ENCODE measurements around the gene WDR62. TPM values are rescaled to one million over a fixed set of nuclear protein-coding genes. Genes with fewer than 3 reads are reported as not detected.
"Not testable (repeated sequence)": the region's sequence is repeated elsewhere in the genome, so short reads cannot be mapped to it uniquely, and the experiment has no call there.

Gene WDR62
- total and polyA plus RNA-seq, 4 experiments from 2014 or later: 0.08 to 1.7 (median 1.3) TPM; not detected in 1

- CTCF ChIA-PET (ENCODE audit: partially characterized antibody): interaction anchor here (1.1 kb wide), 1 partner anchor 49 kb away, joined by 4 read pairs; no protein-coding TSS in a partner anchor
- H3K27ac Mint-ChIP-seq: peak overlapping the region in 4 of 7 donors; percentile 36 to 63 (median 56)
- Histone ChIP-seq H3K4me1 (ENCODE audit: insufficient read depth, low read length) (peaks cover 16% of the 10 kb centered on the region), H3K9me3 (ENCODE audit: control insufficient read depth in 1 of 2, low read length in 2 of 2) (no peaks in the 10 kb centered on the region), H3K27ac (ENCODE audit: low read depth, low read length) (no peak overlapping the region), H3K4me3 (ENCODE audit: low read length in 2 of 2) (no peak overlapping the region), H3K27me3 (ENCODE audit: insufficient read depth, low read length) (no peaks in the 10 kb centered on the region), H3K36me3 (ENCODE audit: insufficient read depth, low read length) (peaks cover 30% of the 10 kb centered on the region)
- peak overlapping the region in 3 of 8 donors; percentile 32 to 55 (median 46) for H3K4me3 Mint-ChIP-seq
- H3K4me1 Mint-ChIP-seq: peaks cover 15 to 32% (median 21%) of the 10 kb centered on the region in 4 donors
- no peaks in the 10 kb centered on the region for H3K27me3 Mint-ChIP-seq
- peaks cover 21 to 49% of the 10 kb centered on the region in 2 donors for H3K36me3 Mint-ChIP-seq
- intact Hi-C loops (cut with micrococcal nuclease): no loop called here
- no peak for DNase-seq
- POLR2A ChIA-PET (ENCODE audit: partially characterized antibody): no interaction called here
- H3K9me3 Mint-ChIP-seq: no peaks in the 10 kb centered on the region
Observed at GRCh38 chr19:36120092-36120983, 65.6 kb downstream of the WDR62 start.

GRCh38 chr19:36120984-36121358, 66.3 kb downstream of the WDR62 start:
- intact Hi-C loops (cut with micrococcal nuclease): no loop called here
- CTCF ChIA-PET (ENCODE audit: partially characterized antibody): no interaction called here
- H3K36me3 ChIP-seq (ENCODE audit: insufficient read depth, low read length): peaks cover 36% of the 10 kb centered on the region

GRCh38 chr19:36121486-36122124, 66.9 kb downstream of the WDR62 start:
- DNase-seq: no peak
- no peaks in the 10 kb centered on the region for H3K27me3 ChIP-seq (ENCODE audit: insufficient read depth, low read length)
- Mint-ChIP-seq H3K4me3 (no peak overlapping the region), H3K27me3 (no peaks in the 10 kb centered on the region), H3K36me3 (peaks cover 27 to 50% of the 10 kb centered on the region in 2 donors), H3K4me1 (peaks cover 11 to 23% (median 14%) of the 10 kb centered on the region in 4 donors), H3K9me3 (no peaks in the 10 kb centered on the region), H3K27ac (no peak overlapping the region)
- POLR2A ChIA-PET (ENCODE audit: partially characterized antibody): no interaction called here
- CTCF ChIA-PET (ENCODE audit: partially characterized antibody): no interaction called here
- peaks cover 37% of the 10 kb centered on the region for H3K36me3 ChIP-seq (ENCODE audit: insufficient read depth, low read length)
- peaks cover 7% of the 10 kb centered on the region for H3K4me1 ChIP-seq (ENCODE audit: insufficient read depth, low read length)
- no peak overlapping the region for H3K4me3 ChIP-seq (ENCODE audit: low read length in 2 of 2)
- no peak overlapping the region for H3K27ac ChIP-seq (ENCODE audit: low read depth, low read length)
- intact Hi-C loops (cut with micrococcal nuclease): no loop called here
- no peaks in the 10 kb centered on the region for H3K9me3 ChIP-seq (ENCODE audit: control insufficient read depth in 1 of 2, low read length in 2 of 2)

More at GRCh38 chr19:36120984-36121358, 66.3 kb downstream of the WDR62 start:
- H3K9me3 ChIP-seq (ENCODE audit: control insufficient read depth in 1 of 2, low read length in 2 of 2): no peaks in the 10 kb centered on the region
- no peak overlapping the region for H3K27ac Mint-ChIP-seq
- no peak overlapping the region for H3K4me3 ChIP-seq (ENCODE audit: low read length in 2 of 2)
- H3K4me1 Mint-ChIP-seq: peaks cover 15 to 29% (median 19%) of the 10 kb centered on the region in 4 donors
- peaks cover 27 to 53% of the 10 kb centered on the region in 2 donors for H3K36me3 Mint-ChIP-seq
- H3K4me3 Mint-ChIP-seq: no peak overlapping the region
- no peak overlapping the region for H3K27ac ChIP-seq (ENCODE audit: low read depth, low read length)
- DNase-seq: no peak
- H3K27me3 Mint-ChIP-seq: no peaks in the 10 kb centered on the region
- POLR2A ChIA-PET (ENCODE audit: partially characterized antibody): no interaction called here
- H3K27me3 ChIP-seq (ENCODE audit: insufficient read depth, low read length): no peaks in the 10 kb centered on the region
- H3K4me1 ChIP-seq (ENCODE audit: insufficient read depth, low read length): peaks cover 13% of the 10 kb centered on the region
- H3K9me3 Mint-ChIP-seq: no peaks in the 10 kb centered on the region

GRCh38 chr19:36125557-36125956, 70.9 kb downstream of the WDR62 start:
- CTCF ChIA-PET (ENCODE audit: partially characterized antibody): interaction anchor here (8.3 kb wide), 1 partner anchor 45 kb away, joined by 215 read pairs; no protein-coding TSS in a partner anchor
- H3K36me3 Mint-ChIP-seq: peaks cover 12 to 34% of the 10 kb centered on the region in 2 donors
- H3K27ac Mint-ChIP-seq: peak overlapping the region in 5 of 7 donors; percentile 42 to 71 (median 57)

DNA sequence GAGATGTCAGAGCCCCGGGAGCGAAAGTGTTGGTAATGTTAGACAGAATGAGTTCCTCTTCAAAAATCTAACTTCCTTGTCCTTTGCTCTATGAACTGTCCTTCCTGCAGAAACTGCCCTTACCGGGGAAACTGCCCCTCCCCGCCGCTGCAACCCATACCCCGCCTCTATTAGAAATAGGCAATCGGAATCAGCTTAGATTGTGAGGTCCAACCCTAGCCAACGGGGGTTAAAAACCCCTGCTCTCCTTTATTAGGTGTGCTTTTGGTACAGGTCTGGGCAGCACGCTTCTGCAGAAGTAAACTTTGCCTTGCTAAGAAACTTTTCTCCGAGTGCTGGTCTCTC, 73.7 kb downstream of the WDR62 start:
- peaks cover 11% of the 10 kb centered on the region for H3K36me3 ChIP-seq (ENCODE audit: insufficient read depth, low read length)
- H3K27me3 ChIP-seq (ENCODE audit: insufficient read depth, low read length): no peaks in the 10 kb centered on the region
- H3K9me3 ChIP-seq (ENCODE audit: control insufficient read depth in 1 of 2, low read length in 2 of 2): no peaks in the 10 kb centered on the region
- H3K4me3 Mint-ChIP-seq: peak overlapping the region; percentile 90 to 93 (median 91)
- ChIA-PET CTCF (ENCODE audit: partially characterized antibody) (interaction anchor here (0.7 to 8.3 kb wide), 21 partner anchors 10 to 359 kb away, joined by 3 to 215 read pairs (median 6); partner anchors contain the start of genes CAPNS1, COX7A1, POLR2I and SDHAF1), POLR2A (ENCODE audit: partially characterized antibody) (interaction anchor here (0.8 to 3.4 kb wide), 13 partner anchors 10 to 445 kb away, joined by 3 to 61 read pairs (median 5); partner anchors contain the start of genes ALKBH6, CAPNS1, POLR2I and TBCB)
- peak overlapping the region; percentile 67 for H3K27ac ChIP-seq (ENCODE audit: low read depth, low read length)
- H3K36me3 Mint-ChIP-seq: peaks cover 7 to 24% of the 10 kb centered on the region in 2 donors
- intact Hi-C loops (cut with micrococcal nuclease): no loop called here
- peaks cover 36% of the 10 kb centered on the region for H3K4me1 ChIP-seq (ENCODE audit: insufficient read depth, low read length)
- peak overlapping the region; percentile 83 to 98 (median 94) for H3K27ac Mint-ChIP-seq
- H3K9me3 Mint-ChIP-seq: no peaks in the 10 kb centered on the region
- peak overlapping the region; percentile 84 for H3K4me3 ChIP-seq (ENCODE audit: low read length in 2 of 2)
- peaks cover 12 to 37% (median 24%) of the 10 kb centered on the region in 4 donors for H3K4me1 Mint-ChIP-seq
- no peaks in the 10 kb centered on the region for H3K27me3 Mint-ChIP-seq
- no peak for DNase-seq

More at GRCh38 chr19:36125557-36125956, 70.9 kb downstream of the WDR62 start:
- H3K27me3 Mint-ChIP-seq: no peaks in the 10 kb centered on the region
- peaks cover 4 to 14% (median 11%) of the 10 kb centered on the region in 4 donors for H3K4me1 Mint-ChIP-seq
- intact Hi-C loops (cut with micrococcal nuclease): no loop called here
- H3K4me3 Mint-ChIP-seq: peak overlapping the region in 1 of 8 donors; percentile 9
- Histone ChIP-seq H3K9me3 (ENCODE audit: control insufficient read depth in 1 of 2, low read length in 2 of 2) (no peaks in the 10 kb centered on the region), H3K36me3 (ENCODE audit: insufficient read depth, low read length) (peaks cover 18% of the 10 kb centered on the region), H3K4me3 (ENCODE audit: low read length in 2 of 2) (no peak overlapping the region), H3K4me1 (ENCODE audit: insufficient read depth, low read length) (peaks cover 14% of the 10 kb centered on the region), H3K27ac (ENCODE audit: low read depth, low read length) (no peak overlapping the region), H3K27me3 (ENCODE audit: insufficient read depth, low read length) (no peaks in the 10 kb centered on the region)
- POLR2A ChIA-PET (ENCODE audit: partially characterized antibody): interaction anchor here (2.0 to 3.4 kb wide), 2 partner anchors 10 to 44 kb away, joined by 11 to 18 read pairs; partner anchors contain the start of genes POLR2I and TBCB
- no peak for DNase-seq
- H3K9me3 Mint-ChIP-seq: no peaks in the 10 kb centered on the region

DNA sequence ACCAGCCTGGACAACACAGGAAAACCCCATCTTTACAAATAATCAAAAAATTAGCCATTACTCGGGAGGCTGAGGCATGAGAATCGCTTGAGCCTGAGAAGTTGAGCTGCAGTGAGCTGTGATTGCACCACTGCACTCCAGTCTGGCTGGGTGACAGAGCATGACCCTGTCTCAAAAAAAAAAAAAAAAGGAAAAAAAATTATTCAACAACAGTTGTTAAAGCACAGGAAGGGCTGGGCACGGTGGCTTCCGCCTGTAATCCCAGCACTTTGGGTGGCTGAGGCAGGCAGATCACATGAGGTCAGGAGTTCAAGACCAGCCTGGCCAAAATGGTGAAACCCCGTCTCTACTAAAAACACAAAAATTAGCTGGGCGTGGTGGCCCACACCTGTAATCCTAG, 76.5 kb downstream of the WDR62 start:
- CTCF ChIA-PET (ENCODE audit: partially characterized antibody): interaction anchor here (8.3 kb wide), 1 partner anchor 40 kb away, joined by 215 read pairs; no protein-coding TSS in a partner anchor
- POLR2A ChIA-PET (ENCODE audit: partially characterized antibody): interaction anchor here (1.0 to 2.1 kb wide), 3 partner anchors 9 to 77 kb away, joined by 3 to 9 read pairs (median 7); partner anchors contain the start of genes CAPNS1, POLR2I, TBCB and THAP8
- Mint-ChIP-seq H3K27ac (peak overlapping the region in 6 of 7 donors; percentile 46 to 85 (median 62)), H3K4me1 (peaks cover 12 to 42% (median 25%) of the 10 kb centered on the region in 4 donors), H3K4me3 (peak overlapping the region in 3 of 8 donors; percentile 15 to 38 (median 17))
- H3K9me3 ChIP-seq (ENCODE audit: control insufficient read depth in 1 of 2, low read length in 2 of 2); H3K36me3 Mint-ChIP-seq; H3K27me3 ChIP-seq (ENCODE audit: insufficient read depth, low read length); H3K9me3 Mint-ChIP-seq; intact Hi-C loops (cut with micrococcal nuclease); H3K4me3 ChIP-seq (ENCODE audit: low read length in 2 of 2); H3K36me3 ChIP-seq (ENCODE audit: insufficient read depth, low read length); H3K27me3 Mint-ChIP-seq; H3K27ac ChIP-seq (ENCODE audit: low read depth, low read length): not testable (repeated sequence)
- peak in 4 of 5 donors; percentile 34 to 62 (median 50) for DNase-seq
- peaks cover 36% of the 10 kb centered on the region for H3K4me1 ChIP-seq (ENCODE audit: insufficient read depth, low read length)

Data from CD4-positive, alpha-beta memory T cell (primary cell).